Neural progenitor cell (in vitro differentiated cells): Measurements from ENCODE around the gene FAM98C. TPM values are rescaled to one million over a fixed set of nuclear protein-coding genes. Genes with fewer than 3 reads are reported as not detected.

ENCODE experiments used
- DNase-seq: peaks from one replicate; pipeline ENCODE4 v3.0.0-alpha.2; 2016; ENCODE audit warnings: low spot score
- H2AFZ ChIP-seq: fragments of 200-600 bp; sonication (generic); replicated peaks from 2 replicates; pipeline ENCODE4 v1.6.1; 2016; ENCODE audit warnings: antibody characterized with exemption
- H3F3A ChIP-seq: fragments of 200-600 bp; sonication (generic); 2 replicates; pipeline ENCODE4 v1.6.1; 2016; ENCODE audit warnings: antibody characterized with exemption, low read depth
- H3K27ac ChIP-seq: fragments of 200-600 bp; sonication (generic); 2 replicates; pipeline ENCODE4 v1.5.1; 2016; ENCODE audit warnings: mild to moderate bottlenecking
- H3K27me3 ChIP-seq: fragments of 200-600 bp; sonication (generic); 2 replicates; pipeline ENCODE4 v1.6.1; 2016; ENCODE audit warnings: mild to moderate bottlenecking, moderate library complexity
- H3K36me3 ChIP-seq: fragments of 200-600 bp; sonication (generic); 2 replicates; pipeline ENCODE4 v1.5.1; 2016
- H3K4me1 ChIP-seq: fragments of 200-600 bp; sonication (generic); 2 replicates; pipeline ENCODE4 v1.6.1; 2016; ENCODE audit warnings: mixed run types
- H3K4me2 ChIP-seq: fragments of 200-600 bp; sonication (generic); 2 replicates; pipeline ENCODE4 v1.6.1; 2016
- H3K4me3 ChIP-seq: fragments of 200-600 bp; sonication (generic); 2 replicates; pipeline ENCODE4 v1.5.1; 2016
- H3K79me2 ChIP-seq: fragments of 200-600 bp; sonication (generic); 2 replicates; pipeline ENCODE4 v1.6.1; 2016; ENCODE audit warnings: low read depth
- H3K9ac ChIP-seq: fragments of 200-600 bp; sonication (generic); 2 replicates; pipeline ENCODE4 v1.6.1; 2016
- H3K9me3 ChIP-seq: fragments of 200-600 bp; sonication (generic); 2 replicates; pipeline ENCODE4 v1.5.1; 2016; ENCODE audit warnings: low read depth
- H4K20me1 ChIP-seq: fragments of 200-600 bp; sonication (generic); 2 replicates; pipeline ENCODE4 v1.6.1; 2016; ENCODE audit warnings: low read depth
- H3K27ac Mint-ChIP-seq: 3 replicates; pipeline ENCODE4 v1.8.0; 2021; ENCODE audit warnings: mixed read lengths
- H3K27me3 Mint-ChIP-seq: 2 replicates; pipeline ENCODE4 v1.8.0; 2022; ENCODE audit warnings: low read depth, mild to moderate bottlenecking, inconsistent platforms, moderate library complexity, mixed read lengths; ENCODE audit not compliant: insufficient read depth
- H3K36me3 Mint-ChIP-seq: 3 replicates; pipeline ENCODE4 v1.8.0; 2021; ENCODE audit warnings: mixed read lengths
- H3K4me1 Mint-ChIP-seq: 3 replicates; pipeline ENCODE4 v1.8.0; 2021; ENCODE audit warnings: mixed read lengths
- H3K4me3 Mint-ChIP-seq: 3 replicates; pipeline ENCODE4 v1.8.0; 2021; ENCODE audit warnings: mild to moderate bottlenecking, moderate library complexity, mixed read lengths
- H3K9me3 Mint-ChIP-seq: 3 replicates; pipeline ENCODE4 v1.8.0; 2020; ENCODE audit warnings: mixed read lengths
- EZH2 ChIP-seq: fragments of 200-600 bp; sonication (generic); IDR thresholded peaks from 2 replicates; pipeline ENCODE4 v1.6.1; 2017; ENCODE audit warnings: antibody characterized with exemption, mild to moderate bottlenecking, moderate library complexity
- EZH2phosphoT487 ChIP-seq: fragments of 200-600 bp; sonication (generic); IDR thresholded peaks from 2 replicates; pipeline ENCODE4 v1.6.1; 2017; ENCODE audit warnings: antibody characterized with exemption
- total RNA-seq: library from RNA; depleted of rRNA; stranded (reverse); fragments of >200 nt; gene quantifications from 2 replicates; pipeline ENCODE4 v1.2.3, GENCODE V29; 2015; ENCODE audit warnings: low replicate concordance
- TF ChIP-seq, protein P1 (sequence below): fragments of 200-600 bp; sonication (generic); IDR thresholded peaks from 2 replicates; pipeline ENCODE4 v1.5.1; 2017; ENCODE audit warnings: antibody characterized with exemption, mild to moderate bottlenecking

Gene FAM98C
- total RNA-seq, 1 donor from 2014 or later, result 3.5 TPM

DNA sequence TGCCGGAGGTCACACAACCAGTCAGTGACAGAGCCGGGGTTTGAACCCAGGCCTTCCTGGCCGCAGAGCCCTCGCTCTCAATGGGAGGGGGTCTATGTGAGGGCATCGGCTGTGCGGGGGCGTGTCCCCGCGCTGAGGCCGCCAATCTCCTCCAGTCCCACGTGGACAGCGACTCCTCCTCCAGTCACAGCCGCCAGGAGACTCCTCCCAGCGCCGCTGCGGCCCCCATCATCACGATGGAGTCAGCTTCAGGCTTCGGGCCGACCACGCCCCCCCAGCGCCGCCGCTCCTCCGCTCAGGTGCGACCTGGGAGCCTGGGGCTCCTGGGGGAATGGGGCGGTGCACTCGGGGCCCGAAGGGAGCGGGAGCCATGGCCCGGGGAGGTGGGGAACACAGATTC, 8.4 kb upstream of the FAM98C start:
- Histone ChIP-seq H4K20me1 (peaks cover 6% of the 10 kb centered on the region), H3K36me3 (no peaks in the 10 kb centered on the region), H3K27me3 (peaks cover 28% of the 10 kb centered on the region), H3K4me1 (peaks cover 4% of the 10 kb centered on the region), H3K4me3 (peak overlapping the region; percentile 31), H3K4me2 (peak overlapping the region; percentile 65), H3F3A (peaks cover 8% of the 10 kb centered on the region), H3K9ac (no peak overlapping the region), H2AFZ (no peak overlapping the region), H3K9me3 (no peaks in the 10 kb centered on the region), H3K79me2 (no peaks in the 10 kb centered on the region), H3K27ac (no peak overlapping the region)
- peak; percentile 86 for DNase-seq
- Mint-ChIP-seq H3K4me1 (peaks cover 17% of the 10 kb centered on the region), H3K27me3 (peaks cover 8% of the 10 kb centered on the region), H3K4me3 (no peak overlapping the region), H3K9me3 (peaks cover 7% of the 10 kb centered on the region), H3K36me3 (peaks cover 30% of the 10 kb centered on the region), H3K27ac (no peak overlapping the region)
- TF ChIP-seq EZH2 (no peak), EZH2phosphoT487 (no peak)
- TF ChIP-seq, protein P1, sequence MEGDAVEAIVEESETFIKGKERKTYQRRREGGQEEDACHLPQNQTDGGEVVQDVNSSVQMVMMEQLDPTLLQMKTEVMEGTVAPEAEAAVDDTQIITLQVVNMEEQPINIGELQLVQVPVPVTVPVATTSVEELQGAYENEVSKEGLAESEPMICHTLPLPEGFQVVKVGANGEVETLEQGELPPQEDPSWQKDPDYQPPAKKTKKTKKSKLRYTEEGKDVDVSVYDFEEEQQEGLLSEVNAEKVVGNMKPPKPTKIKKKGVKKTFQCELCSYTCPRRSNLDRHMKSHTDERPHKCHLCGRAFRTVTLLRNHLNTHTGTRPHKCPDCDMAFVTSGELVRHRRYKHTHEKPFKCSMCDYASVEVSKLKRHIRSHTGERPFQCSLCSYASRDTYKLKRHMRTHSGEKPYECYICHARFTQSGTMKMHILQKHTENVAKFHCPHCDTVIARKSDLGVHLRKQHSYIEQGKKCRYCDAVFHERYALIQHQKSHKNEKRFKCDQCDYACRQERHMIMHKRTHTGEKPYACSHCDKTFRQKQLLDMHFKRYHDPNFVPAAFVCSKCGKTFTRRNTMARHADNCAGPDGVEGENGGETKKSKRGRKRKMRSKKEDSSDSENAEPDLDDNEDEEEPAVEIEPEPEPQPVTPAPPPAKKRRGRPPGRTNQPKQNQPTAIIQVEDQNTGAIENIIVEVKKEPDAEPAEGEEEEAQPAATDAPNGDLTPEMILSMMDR, result no peak

DNA sequence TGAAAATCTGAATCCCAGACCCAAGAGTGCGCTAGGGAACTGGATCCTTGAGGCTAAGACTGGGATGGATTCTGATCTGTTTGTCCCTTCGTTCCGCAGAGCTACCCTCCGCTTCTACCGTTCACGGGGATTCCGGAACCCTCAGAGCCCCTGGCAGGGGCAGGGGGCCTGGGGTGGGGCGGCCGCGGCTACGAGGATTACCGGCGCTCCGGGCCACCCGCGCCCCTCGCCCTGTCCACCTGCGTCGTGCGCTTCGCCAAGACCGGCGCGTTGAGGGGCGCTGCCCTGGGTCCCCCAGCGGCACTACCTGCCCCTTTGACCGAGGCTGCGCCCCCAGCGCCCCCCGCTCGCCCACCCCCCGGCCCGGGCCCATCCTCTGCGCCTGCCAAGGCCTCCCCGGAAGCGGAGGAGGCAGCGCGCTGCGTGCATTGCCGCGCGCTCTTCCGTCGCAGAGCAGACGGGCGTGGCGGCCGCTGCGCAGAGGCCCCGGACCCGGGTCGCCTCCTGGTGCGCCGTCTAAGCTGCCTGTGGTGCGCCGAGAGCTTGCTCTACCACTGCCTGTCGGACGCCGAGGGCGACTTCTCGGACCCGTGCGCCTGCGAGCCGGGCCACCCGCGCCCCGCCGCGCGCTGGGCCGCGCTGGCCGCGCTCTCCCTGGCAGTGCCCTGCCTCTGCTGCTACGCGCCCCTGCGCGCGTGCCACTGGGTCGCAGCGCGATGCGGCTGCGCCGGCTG, 7.3 kb upstream of the FAM98C start:
- H3K4me1 Mint-ChIP-seq, result peaks cover 13% of the 10 kb centered on the region

DNA sequence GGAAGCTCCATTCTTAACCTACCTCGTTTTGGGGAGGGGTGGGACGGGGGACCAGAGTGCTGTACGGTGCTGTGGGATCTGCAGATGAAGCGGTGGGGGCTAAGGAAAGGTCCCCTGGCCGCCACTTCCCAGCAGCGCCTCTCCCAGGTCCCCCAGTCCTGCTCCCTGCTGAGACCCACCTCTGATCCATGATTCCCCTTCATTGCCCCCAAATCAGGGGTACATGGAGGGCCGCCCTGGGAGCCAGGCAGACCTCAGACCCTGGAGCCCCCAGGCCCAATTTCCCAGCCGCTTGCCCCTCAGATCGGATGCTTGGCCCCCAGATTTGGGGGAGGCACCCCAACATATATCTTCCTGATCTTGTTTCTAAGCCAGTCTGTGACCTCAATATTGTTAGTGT, 3.8 kb upstream of the FAM98C start:
- Histone ChIP-seq H4K20me1 (no peaks in the 10 kb centered on the region), H3K27me3 (peaks cover 48% of the 10 kb centered on the region)
- peaks cover 14% of the 10 kb centered on the region for H3K36me3 Mint-ChIP-seq

More for the DNA sequence above, 7.3 kb upstream of the FAM98C start:
- Histone ChIP-seq H3K4me1 (no peaks in the 10 kb centered on the region), H4K20me1 (no peaks in the 10 kb centered on the region), H3K4me2 (no peak overlapping the region), H3K27me3 (peaks cover 28% of the 10 kb centered on the region), H3K4me3 (no peak overlapping the region), H3F3A (peaks cover 8% of the 10 kb centered on the region), H3K36me3 (no peaks in the 10 kb centered on the region), H3K27ac (no peak overlapping the region), H3K9me3 (no peaks in the 10 kb centered on the region), H2AFZ (no peak overlapping the region), H3K9ac (no peak overlapping the region), H3K79me2 (no peaks in the 10 kb centered on the region)
- H3K27me3 Mint-ChIP-seq, result peaks cover 10% of the 10 kb centered on the region
- TF ChIP-seq EZH2, result no peak
- H3K36me3 Mint-ChIP-seq, result peaks cover 30% of the 10 kb centered on the region
- H3K27ac Mint-ChIP-seq, result no peak overlapping the region
- peak; percentile 1 for DNase-seq
- no peak overlapping the region for H3K4me3 Mint-ChIP-seq
- peaks cover 7% of the 10 kb centered on the region for H3K9me3 Mint-ChIP-seq

More for the DNA sequence above, 3.8 kb upstream of the FAM98C start:
- H3K27me3 Mint-ChIP-seq, result peaks cover 13% of the 10 kb centered on the region
- H3K9me3 ChIP-seq, result no peaks in the 10 kb centered on the region
- H3F3A ChIP-seq, result peaks cover 10% of the 10 kb centered on the region
- H3K9me3 Mint-ChIP-seq, result peaks cover 7% of the 10 kb centered on the region
- DNase-seq, result no peak
- no peaks in the 10 kb centered on the region for H3K4me1 ChIP-seq
- no peak overlapping the region for H3K4me3 Mint-ChIP-seq
- H3K4me3 ChIP-seq, result no peak overlapping the region
- no peak overlapping the region for H3K27ac Mint-ChIP-seq
- H3K9ac ChIP-seq, result no peak overlapping the region
- H3K36me3 ChIP-seq, result no peaks in the 10 kb centered on the region
- H3K4me1 Mint-ChIP-seq, result peaks cover 3% of the 10 kb centered on the region
- no peak overlapping the region for H2AFZ ChIP-seq
- H3K4me2 ChIP-seq, result no peak overlapping the region
- H3K79me2 ChIP-seq, result no peaks in the 10 kb centered on the region
- TF ChIP-seq EZH2 (no peak), EZH2phosphoT487 (no peak)
- TF ChIP-seq, protein P1, result no peak
- no peak overlapping the region for H3K27ac ChIP-seq
